ENCODE results near the gene CBLB.

- TF ChIP-seq REST (IDR thresholded peaks at IDR 0.05; ENCODE audit: insufficient read depth in 1 of 2, low read depth in 2 of 2, low read length in 2 of 2) (no peak), SIN3A (IDR thresholded peaks at IDR 0.05; ENCODE audit: borderline replicate concordance, insufficient read depth, low read length) (no peak), TAF1 (IDR thresholded peaks at IDR 0.05; ENCODE audit: borderline replicate concordance, insufficient read depth, low read length) (no peak), POLR2AphosphoS5 (IDR thresholded peaks at IDR 0.05; ENCODE audit: low read depth, low read length) (no peak)
These were observed 195.8 kb downstream of the CBLB start for GRCh38 chr3:105672996-105673395.
